Mesenchymal stem cell (in vitro differentiated cells and primary cell): ENCODE results near the gene TOMM34.

Experiments used
- DNase-seq: peaks from one replicate; pipeline ENCODE4 v3.0.0-alpha.2; 2013
- H2AFZ ChIP-seq: one replicate; pipeline ENCODE4 v1.6.1; 2013; ENCODE audit warnings: low read depth, mild to moderate bottlenecking, control low read depth, inconsistent platforms, low read length, moderate library complexity
- H2AK5ac ChIP-seq: 2 replicates; pipeline ENCODE4 v1.6.1; 2013; ENCODE audit warnings: low read length, moderate library complexity, mild to moderate bottlenecking, inconsistent platforms; ENCODE audit not compliant: severe bottlenecking
- H2BK120ac ChIP-seq: one replicate; pipeline ENCODE4 v1.6.1; 2013; ENCODE audit warnings: low read depth, mild to moderate bottlenecking, inconsistent platforms, low read length, moderate library complexity
- H2BK12ac ChIP-seq, 2 experiments: one replicate each; pipeline ENCODE4 v1.6.1; 2013; ENCODE audit warnings: inconsistent platforms in 2 of 2, low read length in 2 of 2, mild to moderate bottlenecking in 2 of 2, moderate library complexity in 2 of 2, control low read depth in 1 of 2
- H2BK15ac ChIP-seq: one replicate; pipeline ENCODE4 v1.6.1; 2013; ENCODE audit warnings: mild to moderate bottlenecking, low read depth, inconsistent platforms; ENCODE audit not compliant: poor library complexity, severe bottlenecking
- H2BK5ac ChIP-seq: 2 replicates; pipeline ENCODE4 v1.6.1; 2013; ENCODE audit warnings: low read depth, mild to moderate bottlenecking, low read length, control low read depth, inconsistent platforms; ENCODE audit not compliant: poor library complexity, severe bottlenecking
- H3K14ac ChIP-seq, 2 experiments: one replicate each; pipeline ENCODE4 v1.6.1; 2013; ENCODE audit warnings: inconsistent platforms in 2 of 2, low read length in 2 of 2, control low read depth in 1 of 2, mild to moderate bottlenecking in 1 of 2, moderate library complexity in 1 of 2
- H3K18ac ChIP-seq, 2 experiments: one replicate each; pipeline ENCODE4 v1.6.1; 2013; ENCODE audit warnings: inconsistent platforms in 2 of 2, low read length in 2 of 2, control low read depth in 1 of 2, low read depth in 1 of 2, mild to moderate bottlenecking in 1 of 2
- H3K23ac ChIP-seq, 2 experiments: one replicate each; pipeline ENCODE4 v1.6.1; 2013; ENCODE audit warnings: inconsistent platforms in 2 of 2, low read length in 2 of 2, mild to moderate bottlenecking in 2 of 2, moderate library complexity in 2 of 2, control low read depth in 1 of 2
- H3K27ac ChIP-seq: 2 replicates; pipeline ENCODE4 v1.5.1; 2013; ENCODE audit warnings: mild to moderate bottlenecking, moderate library complexity, low read length, control low read depth, inconsistent platforms; ENCODE audit not compliant: poor library complexity, severe bottlenecking
- H3K27me3 ChIP-seq, 2 experiments: 2 replicates each; pipeline versions ENCODE4 v1.6.1 to v1.7.0; 2013; ENCODE audit warnings: low read length in 2 of 2, mild to moderate bottlenecking in 2 of 2, moderate library complexity in 2 of 2, control low read depth in 1 of 2, inconsistent platforms in 1 of 2; ENCODE audit not compliant: control insufficient read depth in 1 of 2, insufficient read depth in 1 of 2
- H3K36me3 ChIP-seq, 2 experiments: 2 replicates each; pipeline versions ENCODE4 v1.6.1 to v1.7.0; 2013; ENCODE audit warnings: low read length in 2 of 2, control low read depth in 1 of 2, inconsistent platforms in 1 of 2, low read depth in 1 of 2, mild to moderate bottlenecking in 1 of 2; ENCODE audit not compliant: insufficient read depth in 2 of 2, control insufficient read depth in 1 of 2
- H3K4ac ChIP-seq, 2 experiments: one replicate each; pipeline ENCODE4 v1.6.1; 2013; ENCODE audit warnings: inconsistent platforms in 2 of 2, low read length in 2 of 2, mild to moderate bottlenecking in 2 of 2, moderate library complexity in 2 of 2, control low read depth in 1 of 2, low read depth in 1 of 2
- H3K4me1 ChIP-seq: 2 replicates; pipeline ENCODE4 v1.6.1; 2013; ENCODE audit warnings: low read depth, low read length, control low read depth; ENCODE audit not compliant: control insufficient read depth, insufficient read depth
- H3K4me2 ChIP-seq: 2 replicates; pipeline ENCODE4 v1.6.1; 2013; ENCODE audit warnings: low read length, mild to moderate bottlenecking, inconsistent platforms; ENCODE audit not compliant: poor library complexity, severe bottlenecking
- H3K4me3 ChIP-seq, 2 experiments: 2 replicates each; pipeline versions ENCODE4 v1.5.1 to v1.7.0; 2013; ENCODE audit warnings: low read length in 2 of 2, mild to moderate bottlenecking in 2 of 2, control low read depth in 1 of 2, low read depth in 1 of 2; ENCODE audit not compliant: insufficient read depth in 1 of 2
- H3K79me1 ChIP-seq: replicated peaks from 2 replicates; pipeline ENCODE4 v1.6.1; 2013; ENCODE audit warnings: mild to moderate bottlenecking, control low read depth, low read length, inconsistent platforms; ENCODE audit not compliant: poor library complexity, severe bottlenecking
- H3K9ac ChIP-seq: 2 replicates; pipeline ENCODE4 v1.7.0; 2013; ENCODE audit warnings: mild to moderate bottlenecking, low read length, moderate library complexity
- H3K9me3 ChIP-seq: 2 replicates; pipeline ENCODE4 v1.7.0; 2013; ENCODE audit warnings: mild to moderate bottlenecking, low read length; ENCODE audit not compliant: control insufficient read depth
- H4K8ac ChIP-seq: one replicate; pipeline ENCODE4 v1.6.1; 2013; ENCODE audit warnings: inconsistent platforms, mild to moderate bottlenecking, low read length, moderate library complexity
- H4K91ac ChIP-seq: one replicate; pipeline ENCODE4 v1.6.1; 2013; ENCODE audit warnings: mild to moderate bottlenecking, low read length, inconsistent platforms
- WGBS: methylation state at CpG from one replicate; pipeline ENCODE4 v1.1.7; 2013; ENCODE audit warnings: mixed read lengths; 5-methylcytosine and 5-hydroxymethylcytosine counted together

TOMM34 gene

GRCh38 chr20:44993343-44993742 is 33.1 kb upstream of the TOMM34 start:
- no peak overlapping the region for H2AK5ac ChIP-seq
- H3K23ac ChIP-seq = no peak overlapping the region
- H3K27me3 ChIP-seq = no peaks in the 10 kb centered on the region
- no peak overlapping the region for H2AFZ ChIP-seq
- no peaks in the 10 kb centered on the region for H3K9me3 ChIP-seq
- no peak overlapping the region for H3K4ac ChIP-seq
- no peak overlapping the region for H2BK15ac ChIP-seq
- DNase-seq = peak; percentile 7
- H3K18ac ChIP-seq = peak overlapping the region in 1 of 2 experiments; percentile 40
- H3K36me3 ChIP-seq = peaks cover 11 to 42% of the 10 kb centered on the region in 2 experiments
- H2BK5ac ChIP-seq = no peak overlapping the region
- no peaks in the 10 kb centered on the region for H3K4me1 ChIP-seq
- no peak overlapping the region for H3K27ac ChIP-seq
- H4K91ac ChIP-seq = no peak overlapping the region
- no peak overlapping the region for H4K8ac ChIP-seq
- H3K14ac ChIP-seq = no peak overlapping the region
- no peak overlapping the region for H3K4me2 ChIP-seq
- WGBS = 67% methylated on average over 3 of the region's 3 CpGs
- no peak overlapping the region for H2BK12ac ChIP-seq
- H2BK120ac ChIP-seq = no peak overlapping the region
- H3K4me3 ChIP-seq = no peak overlapping the region
- H3K79me1 ChIP-seq = peaks cover 19% of the 10 kb centered on the region
- no peak overlapping the region for H3K9ac ChIP-seq

- H3K27ac ChIP-seq = no peak overlapping the region
- peak; percentile 9 for DNase-seq
- no peak overlapping the region for H2BK15ac ChIP-seq
- H3K23ac ChIP-seq = no peak overlapping the region
- peak overlapping the region; percentile 86 for H3K9ac ChIP-seq
- no peak overlapping the region for H4K91ac ChIP-seq
- H3K27me3 ChIP-seq = no peaks in the 10 kb centered on the region
- peaks cover 3 to 37% of the 10 kb centered on the region in 2 experiments for H3K36me3 ChIP-seq
- H3K4ac ChIP-seq = no peak overlapping the region
- H2BK5ac ChIP-seq = no peak overlapping the region
- no peak overlapping the region for H2AFZ ChIP-seq
- no peak overlapping the region for H3K18ac ChIP-seq
- peak overlapping the region; percentile 21 for H4K8ac ChIP-seq
- peak overlapping the region in 1 of 2 experiments; percentile 64 for H3K4me3 ChIP-seq
- H3K9me3 ChIP-seq = no peaks in the 10 kb centered on the region
- H3K79me1 ChIP-seq = peaks cover 17% of the 10 kb centered on the region
- H2AK5ac ChIP-seq = no peak overlapping the region
- H3K4me1 ChIP-seq = no peaks in the 10 kb centered on the region
- H3K4me2 ChIP-seq = no peak overlapping the region
- no peak overlapping the region for H2BK12ac ChIP-seq
- no peak overlapping the region for H2BK120ac ChIP-seq
- H3K14ac ChIP-seq = no peak overlapping the region
These were observed 30.8 kb upstream of the TOMM34 start for GRCh38 chr20:44990957-44991356.

- no peak overlapping the region for H2BK5ac ChIP-seq
- H3K14ac ChIP-seq = no peak overlapping the region
- H3K9ac ChIP-seq = peak overlapping the region; percentile 86
- H3K4me3 ChIP-seq = peak overlapping the region in 1 of 2 experiments; percentile 64
- H2BK15ac ChIP-seq = no peak overlapping the region
- no peak overlapping the region for H3K4ac ChIP-seq
- H3K36me3 ChIP-seq = peaks cover 3 to 37% of the 10 kb centered on the region in 2 experiments
- peak; percentile 18 for DNase-seq
- H3K9me3 ChIP-seq = no peaks in the 10 kb centered on the region
- no peak overlapping the region for H2BK12ac ChIP-seq
- no peak overlapping the region for H2AK5ac ChIP-seq
- H3K18ac ChIP-seq = no peak overlapping the region
- no peak overlapping the region for H2BK120ac ChIP-seq
- no peaks in the 10 kb centered on the region for H3K27me3 ChIP-seq
- H3K4me2 ChIP-seq = no peak overlapping the region
- no peak overlapping the region for H4K91ac ChIP-seq
- no peak overlapping the region for H3K27ac ChIP-seq
- no peak overlapping the region for H2AFZ ChIP-seq
- H4K8ac ChIP-seq = peak overlapping the region; percentile 21
- no peaks in the 10 kb centered on the region for H3K4me1 ChIP-seq
- 100% methylated on average over 1 of the region's 3 CpGs for WGBS
- peaks cover 15% of the 10 kb centered on the region for H3K79me1 ChIP-seq
- no peak overlapping the region for H3K23ac ChIP-seq
These were observed 30.2 kb upstream of the TOMM34 start for GRCh38 chr20:44990425-44990824.

- Histone ChIP-seq H3K4me3 (no peak overlapping the region), H2BK5ac (no peak overlapping the region), H2AK5ac (no peak overlapping the region), H3K9me3 (no peaks in the 10 kb centered on the region), H3K4ac (no peak overlapping the region), H3K4me2 (no peak overlapping the region), H3K27ac (no peak overlapping the region), H4K8ac (no peak overlapping the region), H2BK12ac (no peak overlapping the region), H3K36me3 (peaks cover 7 to 36% of the 10 kb centered on the region in 2 experiments), H2BK120ac (no peak overlapping the region), H2BK15ac (no peak overlapping the region), H2AFZ (no peak overlapping the region), H3K18ac (no peak overlapping the region), H3K79me1 (peaks cover 13% of the 10 kb centered on the region), H3K9ac (no peak overlapping the region), H3K4me1 (no peaks in the 10 kb centered on the region), H3K23ac (no peak overlapping the region), H3K27me3 (no peaks in the 10 kb centered on the region), H3K14ac (no peak overlapping the region), H4K91ac (no peak overlapping the region)
- 94% methylated on average over 1 of the region's 1 CpG for WGBS
- DNase-seq = no peak
These were observed 28.5 kb upstream of the TOMM34 start for GRCh38 chr20:44988631-44989171.
